ENCODE measurements around the gene ARHGAP26.

The ARHGAP26 gene

GRCh38 chr5:142878111-142878510 lies 107.9 kb downstream of the ARHGAP26 start:
- TF ChIP-seq CTCF (IDR thresholded peaks at IDR 0.05; ENCODE audit: low read length), result no peak
- no peak for TF ChIP-seq EZH2 (IDR thresholded peaks at IDR 0.05; ENCODE audit: borderline replicate concordance, low read length)
- no peak overlapping the region for H3K4me2 ChIP-seq (ENCODE audit: low read length)
- H4K20me1 ChIP-seq (ENCODE audit: insufficient read depth, low read length), result no peaks in the 10 kb centered on the region
- H3K36me3 ChIP-seq (ENCODE audit: insufficient read depth, low read length), result no peaks in the 10 kb centered on the region
- no peaks in the 10 kb centered on the region for H3K9me2 ChIP-seq (ENCODE audit: low read depth, low read length)
- no peak overlapping the region for H3K4me3 ChIP-seq (ENCODE audit: low read depth, low read length, poor library complexity, severe bottlenecking)
- no peak overlapping the region for H3K9ac ChIP-seq (ENCODE audit: low read length)
- no peaks in the 10 kb centered on the region for H3F3A ChIP-seq (ENCODE audit: insufficient read depth, low read length)
- H3K4me1 ChIP-seq (ENCODE audit: insufficient read depth, low read length, severe bottlenecking), result no peaks in the 10 kb centered on the region
- no peaks in the 10 kb centered on the region for H3K9me3 ChIP-seq (ENCODE audit: low read length)
- H2AFZ ChIP-seq (ENCODE audit: low read length), result no peak overlapping the region
- H3K27ac ChIP-seq (ENCODE audit: low read depth, low read length, poor library complexity, severe bottlenecking), result no peak overlapping the region
- no peaks in the 10 kb centered on the region for H3K27me3 ChIP-seq (ENCODE audit: insufficient read depth, low read length)
- no peaks in the 10 kb centered on the region for H3K79me2 ChIP-seq (ENCODE audit: insufficient read depth, low read length)

GRCh38 chr5:142878638-142879037 lies 108.5 kb downstream of the ARHGAP26 start:
- H3K9me3 ChIP-seq (ENCODE audit: low read length), result no peaks in the 10 kb centered on the region
- no peaks in the 10 kb centered on the region for H3K9me2 ChIP-seq (ENCODE audit: low read depth, low read length)
- no peak overlapping the region for H3K9ac ChIP-seq (ENCODE audit: low read length)
- H3K27ac ChIP-seq (ENCODE audit: low read depth, low read length, poor library complexity, severe bottlenecking), result no peak overlapping the region
- no peak overlapping the region for H3K4me3 ChIP-seq (ENCODE audit: low read depth, low read length, poor library complexity, severe bottlenecking)
- H3K27me3 ChIP-seq (ENCODE audit: insufficient read depth, low read length), result no peaks in the 10 kb centered on the region
- H3K36me3 ChIP-seq (ENCODE audit: insufficient read depth, low read length), result no peaks in the 10 kb centered on the region
- H3K4me1 ChIP-seq (ENCODE audit: insufficient read depth, low read length, severe bottlenecking), result no peaks in the 10 kb centered on the region
- H4K20me1 ChIP-seq (ENCODE audit: insufficient read depth, low read length), result no peaks in the 10 kb centered on the region
- H3K4me2 ChIP-seq (ENCODE audit: low read length), result no peak overlapping the region
- no peak for TF ChIP-seq CTCF (IDR thresholded peaks at IDR 0.05; ENCODE audit: low read length)
- no peak for TF ChIP-seq EZH2 (IDR thresholded peaks at IDR 0.05; ENCODE audit: borderline replicate concordance, low read length)
- H3K79me2 ChIP-seq (ENCODE audit: insufficient read depth, low read length), result no peaks in the 10 kb centered on the region
- no peaks in the 10 kb centered on the region for H3F3A ChIP-seq (ENCODE audit: insufficient read depth, low read length)
- H2AFZ ChIP-seq (ENCODE audit: low read length), result no peak overlapping the region

GRCh38 chr5:142881076-142881783 lies 111.1 kb downstream of the ARHGAP26 start:
- H3K9me3 ChIP-seq (ENCODE audit: low read length), result no peaks in the 10 kb centered on the region
- H2AFZ ChIP-seq (ENCODE audit: low read length), result no peak overlapping the region
- H3K9ac ChIP-seq (ENCODE audit: low read length), result no peak overlapping the region
- H3K36me3 ChIP-seq (ENCODE audit: insufficient read depth, low read length), result no peaks in the 10 kb centered on the region
- no peaks in the 10 kb centered on the region for H3K79me2 ChIP-seq (ENCODE audit: insufficient read depth, low read length)
- H3K27me3 ChIP-seq (ENCODE audit: insufficient read depth, low read length), result no peaks in the 10 kb centered on the region
- no peaks in the 10 kb centered on the region for H3K4me1 ChIP-seq (ENCODE audit: insufficient read depth, low read length, severe bottlenecking)
- no peak overlapping the region for H3K4me2 ChIP-seq (ENCODE audit: low read length)
- no peaks in the 10 kb centered on the region for H4K20me1 ChIP-seq (ENCODE audit: insufficient read depth, low read length)
- no peak for TF ChIP-seq EZH2 (IDR thresholded peaks at IDR 0.05; ENCODE audit: borderline replicate concordance, low read length)
- no peak for TF ChIP-seq CTCF (IDR thresholded peaks at IDR 0.05; ENCODE audit: low read length)
- H3K4me3 ChIP-seq (ENCODE audit: low read depth, low read length, poor library complexity, severe bottlenecking), result no peak overlapping the region
- no peaks in the 10 kb centered on the region for H3K9me2 ChIP-seq (ENCODE audit: low read depth, low read length)
- H3K27ac ChIP-seq (ENCODE audit: low read depth, low read length, poor library complexity, severe bottlenecking), result no peak overlapping the region
- H3F3A ChIP-seq (ENCODE audit: insufficient read depth, low read length), result no peaks in the 10 kb centered on the region
